ENCODE measurements around the gene ARHGAP30. TPM values are rescaled to one million over a fixed set of nuclear protein-coding genes. Genes with fewer than 3 reads are reported as not detected.

Gene ARHGAP30
- total and polyA plus RNA-seq, 2 of the 8 experiments (the other 6 are each of a cell fraction or from before 2014, with no cell fraction given) = 0.27 to 0.39 TPM

DNA sequence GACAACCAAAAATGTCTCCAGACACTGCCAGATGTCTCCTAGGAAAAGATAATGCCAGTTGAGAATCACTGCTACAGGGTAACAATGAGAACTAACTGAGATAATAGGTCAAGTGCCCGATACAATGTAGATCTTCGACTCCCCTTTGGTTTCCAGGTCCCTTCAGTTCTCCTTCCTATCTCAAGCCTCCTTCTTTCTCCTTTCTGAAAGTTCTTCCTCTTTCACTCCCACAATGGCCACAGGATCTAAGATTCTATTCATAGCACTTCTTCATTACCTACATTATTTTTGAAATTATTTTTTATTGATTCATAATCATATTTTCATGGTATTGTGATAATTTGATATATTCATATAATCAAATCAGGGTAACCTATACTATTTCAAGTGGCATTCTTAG, 41.8 kb upstream of the ARHGAP30 start:
- Histone ChIP-seq H2BK5ac (ENCODE audit: low read depth, low read length) (no peak overlapping the region), H3K14ac (ENCODE audit: insufficient read length) (no peak overlapping the region), H3K4me2 (ENCODE audit: insufficient read depth in 1 of 2, low read depth in 2 of 2, low read length in 2 of 2) (no peak overlapping the region), H4K91ac (replicated peaks; ENCODE audit: insufficient read length, low read length) (no peak overlapping the region), H3K27me3 (replicated peaks in 1 of 4; ENCODE audit: control insufficient read depth in 3 of 4, extremely low read depth in 1 of 4, insufficient read depth in 3 of 4, low read length in 3 of 4) (no peaks in the 10 kb centered on the region), H4K20me1 (replicated peaks in 1 of 2; ENCODE audit: control insufficient read depth in 1 of 2, insufficient read depth in 2 of 2, low read length in 2 of 2) (peaks cover 0 to 1% of the 10 kb centered on the region in 2 experiments), H4K5ac (ENCODE audit: insufficient read length, low read depth, low read length) (no peak overlapping the region), H2BK20ac (ENCODE audit: low read length) (no peak overlapping the region), H3K36me3 (ENCODE audit: control insufficient read depth in 2 of 4, insufficient read depth in 4 of 4, low read length in 3 of 4) (peaks cover 0 to 3% (median 0%) of the 10 kb centered on the region in 4 experiments; a peak in 1 of 8 replicates), H2BK120ac (replicated peaks; ENCODE audit: low read depth, low read length) (no peak overlapping the region), H3K27ac (ENCODE audit: low read depth, low read length) (no peak overlapping the region), H3K4me1 (replicated peaks in 1 of 4; ENCODE audit: control insufficient read depth in 3 of 4, insufficient read depth in 4 of 4, low read length in 3 of 4) (no peaks in the 10 kb centered on the region), H3K4ac (replicated peaks; ENCODE audit: insufficient read length, low read depth, low read length) (no peak overlapping the region), H3K9me3 (ENCODE audit: insufficient read depth in 2 of 2, low read depth in 1 of 2, low read length in 1 of 2) (no peaks in the 10 kb centered on the region), H2AFZ (ENCODE audit: low read length) (no peak overlapping the region), H2BK15ac (ENCODE audit: low read length) (no peak overlapping the region), H3K79me1 (ENCODE audit: low read depth, low read length) (peaks cover 10% of the 10 kb centered on the region), H3K56ac (replicated peaks; ENCODE audit: insufficient read length, low read depth, low read length) (no peak overlapping the region), H3K23me2 (ENCODE audit: low read depth, low read length) (no peaks in the 10 kb centered on the region), H2AK5ac (ENCODE audit: low read depth, low read length) (no peak overlapping the region), H4K8ac (ENCODE audit: extremely low read depth, insufficient read depth, low read length) (no peak overlapping the region), H3K9ac (replicated peaks in 1 of 4; ENCODE audit: extremely low read depth in 1 of 4, low read depth in 3 of 4, low read length in 3 of 4) (no peak overlapping the region), H3K18ac (ENCODE audit: extremely low read depth, low read length) (no peak overlapping the region), H3K79me2 (ENCODE audit: control insufficient read depth in 1 of 2, insufficient read depth in 2 of 2, low read length in 2 of 2) (peaks cover 4 to 61% of the 10 kb centered on the region in 2 experiments; a peak in 3 of 4 replicates), H3K4me3 (ENCODE audit: extremely low read depth in 1 of 4, insufficient read depth in 2 of 4, low read depth in 3 of 4, low read length in 4 of 4) (no peak overlapping the region), H3K23ac (ENCODE audit: insufficient read length) (no peak overlapping the region), H2BK12ac (ENCODE audit: low read depth, low read length) (no peak overlapping the region)
- FAIRE-seq (no peak), DNase-seq (ENCODE audit: low read depth in 1 of 2, low spot score in 2 of 2) (no peak)
- ChIA-PET POLR2A (ENCODE audit: partially characterized antibody) (no interaction called here), CTCF (ENCODE audit: partially characterized antibody) (interaction anchor here (1.0 to 1.2 kb wide), 4 partner anchors 14 to 114 kb away, joined by 3 to 6 read pairs (median 4); partner anchors contain the start of gene KLHDC9)
- 98% methylated on average over 2 of the region's 2 CpGs; no CpG with 5 or more reads in 1 of the 2 experiments for WGBS, 2 experiments (ENCODE audit: extremely low coverage in 1 of 2, insufficient coverage in 1 of 2, insufficient read length in 1 of 2, insufficient replicate concordance in 2 of 2, low coverage in 1 of 2, low lambda C conversion rate in 2 of 2, missing lambda C conversion rate in 1 of 2)
- TF ChIP-seq POLR2AphosphoS5 (IDR thresholded peaks at IDR 0.05; ENCODE audit: low read depth, low read length) (no peak), EZH2 (IDR thresholded peaks at IDR 0.05; ENCODE audit: low read depth, low read length, severe bottlenecking) (no peak), HDAC2 (IDR thresholded peaks at IDR 0.05; ENCODE audit: borderline replicate concordance in 1 of 2, low read depth in 2 of 2, low read length in 2 of 2) (no peak), SRF (IDR thresholded peaks at IDR 0.05; ENCODE audit: low read depth, low read length) (no peak), JUND (IDR thresholded peaks at IDR 0.05; ENCODE audit: low read length) (no peak), RAD21 (IDR thresholded peaks at IDR 0.05 in 1 of 2, conservative IDR thresholded peaks at IDR 0.05 in 1 of 2; ENCODE audit: low read depth in 2 of 2, low read length in 2 of 2) (no peak)

Measured in H1 (cell line).